Spleen (tissue), 11 donors: ENCODE results near the gene SAMD14. TPM values are rescaled to one million over a fixed set of nuclear protein-coding genes. Genes with fewer than 3 reads are reported as not detected.

Source experiments
- DNase-seq: peaks from one replicate; pipeline ENCODE4 v3.0.0-alpha.2; 2020
- H3K27ac ChIP-seq, 8 donors: fragments of 200-600 bp; sonication (generic) in 7 of 8; 1 replicate in 4 of 8; 2 replicates in 4 of 8; pipeline versions ENCODE4 v1.5.0 to v1.8.0; 2016 to 2021; ENCODE audit warnings: inconsistent platforms in 4 of 8, mild to moderate bottlenecking in 4 of 8, moderate library complexity in 1 of 8
- H3K27me3 ChIP-seq, 7 donors: fragments of 200-600 bp; sonication (generic) in 6 of 7; replicated peaks in 1 of 7; 1 replicate in 4 of 7; 2 replicates in 3 of 7; pipeline versions ENCODE4 v1.5.0 to v1.8.0; 2016 to 2021; ENCODE audit warnings: inconsistent platforms in 3 of 7, mild to moderate bottlenecking in 1 of 7
- H3K36me3 ChIP-seq, 6 donors: fragments of 200-600 bp; sonication (generic) in 5 of 6; 1 replicate in 4 of 6; 2 replicates in 2 of 6; pipeline versions ENCODE4 v1.5.0 to v1.8.0; 2016 to 2021; ENCODE audit warnings: inconsistent platforms in 2 of 6
- H3K4me1 ChIP-seq, 6 donors: fragments of 200-600 bp; sonication (generic) in 5 of 6; 1 replicate in 3 of 6; 2 replicates in 3 of 6; pipeline versions ENCODE4 v1.5.0 to v1.8.0; 2016 to 2021; ENCODE audit warnings: inconsistent platforms in 3 of 6
- H3K4me3 ChIP-seq, 8 donors: fragments of 200-600 bp; sonication (generic) in 7 of 8; 1 replicate in 4 of 8; 2 replicates in 4 of 8; pipeline versions ENCODE4 v1.5.0 to v1.8.0; 2016 to 2021; ENCODE audit warnings: inconsistent platforms in 4 of 8, mild to moderate bottlenecking in 4 of 8, moderate library complexity in 2 of 8
- H3K9me3 ChIP-seq, 8 donors: fragments of 200-600 bp; sonication (generic) in 7 of 8; 1 replicate in 4 of 8; 2 replicates in 4 of 8; pipeline versions ENCODE4 v1.5.0 to v1.8.0; 2016 to 2021; ENCODE audit warnings: inconsistent platforms in 4 of 8
- CTCF ChIP-seq, 11 experiments: fragments of 200-600 bp in 7 of 11; fragments of 450-650 bp in 4 of 11; sonication (generic) in 4 of 11; IDR thresholded peaks in 8 of 11; conservative IDR thresholded peaks in 3 of 11; 1 replicate in 7 of 11; 2 replicates in 4 of 11; pipeline versions ENCODE4 v1.4.0 to v1.8.0; 2016 to 2021; ENCODE audit warnings: antibody characterized with exemption in 11 of 11, inconsistent platforms in 4 of 11, mild to moderate bottlenecking in 1 of 11
- POLR2A ChIP-seq, 3 donors: fragments of 450-650 bp; IDR thresholded peaks; one replicate each; pipeline ENCODE4 v1.5.1; 2017; ENCODE audit warnings: antibody characterized with exemption in 3 of 3, mild to moderate bottlenecking in 1 of 3
- POLR2AphosphoS5 ChIP-seq, 3 donors: sonication (generic); formaldehyde crosslinking; IDR thresholded peaks; one replicate each; pipeline ENCODE4 v1.5.1; 2017; ENCODE audit warnings: antibody characterized with exemption in 3 of 3
- WGBS, 5 donors: extraction: QIAGEN DNeasy Blood & Tissue Kit in 3 of 5; methylation state at CpG; one replicate each; pipeline versions ENCODE4 v1.1.5 to v1.1.7; 2013 to 2018; 5-methylcytosine and 5-hydroxymethylcytosine counted together
- intact Hi-C: fragments of 100-400 bp; cut with DNase I; formaldehyde crosslinking; loops from one replicate; pipeline ENCODE4 v1.15.0; 2023; ENCODE audit warnings: low total_unique reads
- polyA plus RNA-seq, 3 donors: library from polyadenylated mRNA; stranded (reverse); fragments of 200-250 nt; gene quantifications; one replicate each; pipeline ENCODE4 v1.2.1, GENCODE V29; 2013
- total RNA-seq, 7 donors: library from RNA; depleted of rRNA in 3 of 7; stranded (reverse); fragments of >200 nt in 3 of 7; fragmentation: NEBNext Ultra II Directional in 4 of 7; extraction: Animal tissue kit (Norgen Biotek cat#: 25700) in 4 of 7; gene quantifications; one replicate each; pipeline versions ENCODE4 v1.1.0 to v1.2.1, GENCODE V29; 2016 to 2021
- donor health status: healthy with polysubstance abuse.
- donor health status: DM: no; HTN: no; CAD: no; lungs with moderate emphysema.
- donor health status: DM: no; HTN: no; CAD: no.
- donor health status: Bipolar disorder and iron deficiency.
- donor health status: healthy.
- donor health status: DM: no; HTN: no; CAD: no.
- donor health status: DM: yes; HTN: yes; CAD: no.

The SAMD14 gene
- total and polyA plus RNA-seq, 10 donors: 1.1 to 7.5 (median 2.1) TPM

- Histone ChIP-seq H3K27ac (no peak overlapping the region), H3K9me3 (no peaks in the 10 kb centered on the region), H3K4me3 (no peak overlapping the region), H3K27me3 (no peaks in the 10 kb centered on the region), H3K4me1 (peaks cover 14 to 83% (median 42%) of the 10 kb centered on the region in 6 donors), H3K36me3 (peaks cover 0 to 68% (median 26%) of the 10 kb centered on the region in 6 donors)
- TF ChIP-seq CTCF (IDR thresholded peaks at IDR 0.05 in 8 of 11, conservative IDR thresholded peaks at IDR 0.05 in 3 of 11): no peak
- no peak for TF ChIP-seq POLR2A (IDR thresholded peaks at IDR 0.05)
- no peak for TF ChIP-seq POLR2AphosphoS5 (IDR thresholded peaks at IDR 0.05)
- WGBS, 5 donors: 88 to 94% (median 91%) methylated on average over 4 of the region's 4 CpGs
- intact Hi-C loops: no loop called here
- no peak for DNase-seq
Measured at GRCh38 chr17:50098583-50098982, 31.4 kb downstream of the SAMD14 start.

- Histone ChIP-seq H3K36me3 (peaks cover 0 to 61% (median 26%) of the 10 kb centered on the region in 6 donors), H3K4me3 (no peak overlapping the region), H3K27ac (no peak overlapping the region), H3K9me3 (no peaks in the 10 kb centered on the region), H3K4me1 (peaks cover 14 to 77% (median 42%) of the 10 kb centered on the region in 6 donors), H3K27me3 (no peaks in the 10 kb centered on the region)
- intact Hi-C loops: no loop called here
- DNase-seq: no peak
- TF ChIP-seq POLR2A (IDR thresholded peaks at IDR 0.05) (no peak), POLR2AphosphoS5 (IDR thresholded peaks at IDR 0.05) (no peak), CTCF (IDR thresholded peaks at IDR 0.05 in 8 of 11, conservative IDR thresholded peaks at IDR 0.05 in 3 of 11) (no peak)
- 84 to 95% (median 89%) methylated on average over 4 of the region's 4 CpGs for WGBS, 5 donors
Measured at GRCh38 chr17:50097926-50098325, 32.0 kb downstream of the SAMD14 start.

- Histone ChIP-seq H3K9me3 (no peaks in the 10 kb centered on the region), H3K4me3 (peak overlapping the region in 1 of 8 donors; percentile 6), H3K36me3 (peaks cover 0 to 56% (median 26%) of the 10 kb centered on the region in 6 donors), H3K27ac (no peak overlapping the region), H3K27me3 (no peaks in the 10 kb centered on the region), H3K4me1 (peaks cover 14 to 72% (median 40%) of the 10 kb centered on the region in 6 donors)
- no peak for DNase-seq
- no peak for TF ChIP-seq CTCF (IDR thresholded peaks at IDR 0.05 in 8 of 11, conservative IDR thresholded peaks at IDR 0.05 in 3 of 11)
- no peak for TF ChIP-seq POLR2AphosphoS5 (IDR thresholded peaks at IDR 0.05)
- TF ChIP-seq POLR2A (IDR thresholded peaks at IDR 0.05): no peak
- WGBS, 5 donors: 75 to 96% (median 85%) methylated on average over 5 to 7 of the region's 7 CpGs
- intact Hi-C loops: no loop called here
Measured at GRCh38 chr17:50097455-50097854, 32.5 kb downstream of the SAMD14 start.

GRCh38 chr17:50096758-50097157 lies 33.2 kb downstream of the SAMD14 start:
- peaks cover 14 to 65% (median 37%) of the 10 kb centered on the region in 6 donors for H3K4me1 ChIP-seq
- H3K36me3 ChIP-seq: peaks cover 0 to 49% (median 26%) of the 10 kb centered on the region in 6 donors
- no peaks in the 10 kb centered on the region for H3K9me3 ChIP-seq
- intact Hi-C loops: no loop called here
- peak overlapping the region in 3 of 8 donors; percentile 84 to 94 (median 91) for H3K4me3 ChIP-seq
- no peak for DNase-seq
- no peak for TF ChIP-seq CTCF (IDR thresholded peaks at IDR 0.05 in 8 of 11, conservative IDR thresholded peaks at IDR 0.05 in 3 of 11)
- 69 to 92% (median 76%) methylated on average over 3 of the region's 3 CpGs; no CpG with 5 or more reads in 1 of the 5 donors for WGBS, 5 donors
- H3K27ac ChIP-seq: peak overlapping the region in 2 of 8 donors; percentile 89 to 90
- H3K27me3 ChIP-seq: no peaks in the 10 kb centered on the region
